A549 (cell line): ENCODE measurements around the gene GTF3C5. TPM values are rescaled to one million over a fixed set of nuclear protein-coding genes. Genes with fewer than 3 reads are reported as not detected.
"Not testable (repeated sequence)": the region's sequence is repeated elsewhere in the genome, so short reads cannot be mapped to it uniquely, and the experiment has no call there.

ENCODE experiments used
- ATAC-seq, 2 experiments: fragments of 200-7000 bp in 1 of 2; fragments of >200 bp in 1 of 2; cut with Nextera tagmentation in 1 of 2; cut with Tn5 transposase in 1 of 2; 3 replicates each; pipeline versions ENCODE4 v1.8.0 to v1.9.1; 2018 to 2020; ENCODE audit warnings: mild to moderate bottlenecking in 1 of 2, moderate library complexity in 1 of 2
- CTCF ChIA-PET: fragments of 300-600 bp; sonication (Branson Sonifier 250); formaldehyde crosslinking; extraction: SDS; loops from one replicate; lab custom pipeline; 2021; ENCODE audit warnings: antibody characterized with exemption, inconsistent platforms; lab: Yijun Ruan, JAX
- POLR2A ChIA-PET: fragments of 350-600 bp; formaldehyde crosslinking; extraction: SDS; loops from one replicate; lab custom pipeline; 2021; ENCODE audit warnings: antibody characterized with exemption, inconsistent platforms; lab: Yijun Ruan, JAX
- DNase-seq, 2 experiments: peaks; one replicate each; pipeline versions ENCODE4 v3.0.0 to v3.0.0-alpha.2; 2011 to 2016; ENCODE audit warnings: low read depth in 1 of 2, low spot score in 1 of 2
- FAIRE-seq: peaks from 2 replicates; lab custom pipeline; 2011; peaks lifted over from hg19 to GRCh38; lab: Jason Lieb, UNC
- H3K27ac ChIP-seq, 2 experiments: fragments of >200 bp; sonication (Bioruptor Twin); formaldehyde crosslinking; 3 replicates each; pipeline ENCODE4 v1.5.1; 2016 to 2017
- H3K4me1 ChIP-seq: fragments of >200 bp; sonication (Bioruptor Twin); formaldehyde crosslinking; 3 replicates; pipeline ENCODE4 v1.6.1; 2016
- H3K4me2 ChIP-seq: fragments of >200 bp; sonication (Bioruptor Twin); formaldehyde crosslinking; 3 replicates; pipeline ENCODE4 v1.6.1; 2016
- H3K4me3 ChIP-seq: fragments of >200 bp; sonication (Bioruptor Twin); formaldehyde crosslinking; 3 replicates; pipeline ENCODE4 v1.5.1; 2016
- H3K9me3 ChIP-seq: fragments of >200 bp; sonication (Bioruptor Twin); formaldehyde crosslinking; 3 replicates; pipeline ENCODE4 v1.6.1; 2016
- CBX2 ChIP-seq: fragments of 200-600 bp; sonication (generic); IDR thresholded peaks from 2 replicates; pipeline ENCODE4 v1.6.1; 2016; ENCODE audit warnings: low read depth, mild to moderate bottlenecking, borderline replicate concordance
- FOSL2 ChIP-seq, 2 experiments: fragments of 450-650 bp in 1 of 2; fragments of >200 bp in 1 of 2; sonication (Bioruptor Twin) in 1 of 2; formaldehyde crosslinking; IDR thresholded peaks; 2 replicates each; pipeline versions ENCODE4 v1.5.0 to v1.6.1; 2016 to 2020; ENCODE audit warnings: mild to moderate bottlenecking in 1 of 2, moderate library complexity in 1 of 2
- KDM1A ChIP-seq: fragments of 200-600 bp; sonication (generic); IDR thresholded peaks from 2 replicates; pipeline ENCODE4 v1.6.1; 2016; ENCODE audit warnings: low read depth, mild to moderate bottlenecking
- PHF8 ChIP-seq: fragments of 200-600 bp; sonication (generic); IDR thresholded peaks from 2 replicates; pipeline ENCODE4 v1.6.1; 2016; ENCODE audit warnings: low read depth, mild to moderate bottlenecking, antibody characterized with exemption, moderate library complexity, borderline replicate concordance
- RAD21 ChIP-seq, 2 experiments: fragments of >200 bp in 1 of 2; sonication (Bioruptor Twin) in 1 of 2; formaldehyde crosslinking in 1 of 2; IDR thresholded peaks in 1 of 2; conservative IDR thresholded peaks in 1 of 2; 2 replicates in 1 of 2; 3 replicates in 1 of 2; pipeline ENCODE4 v1.6.1; 2012 to 2018; ENCODE audit warnings: inconsistent platforms in 1 of 2
- TP53 ChIP-seq: fragments of 250-450 bp; sonication (Bioruptor Pico); IDR thresholded peaks from 2 replicates; pipeline ENCODE4 v1.5.0; 2021; ENCODE audit warnings: mild to moderate bottlenecking, moderate library complexity
- ZFP36 ChIP-seq: fragments of 450-650 bp; IDR thresholded peaks from 2 replicates; pipeline ENCODE4 v1.6.1; 2014; ENCODE audit warnings: borderline replicate concordance; ENCODE audit not compliant: partially characterized antibody
- WGBS: methylation state at CpG from one replicate; pipeline ENCODE4 v1.1.6; 2017; ENCODE audit errors: missing lambda C conversion rate; 5-methylcytosine and 5-hydroxymethylcytosine counted together
- polyA plus RNA-seq, 4 experiments: library from polyadenylated mRNA; depleted of rRNA in 3 of 4; stranded (reverse); fragments of >200 nt; fragmentation: RNase III in 1 of 4; extraction: RNeasy Plus Mini Kit Qiagen cat#74134 plus additional on column Dnase treatment in 1 of 4; gene quantifications; 2 replicates in 3 of 4; 3 replicates in 1 of 4; pipeline ENCODE4 v1.2.3, GENCODE V29; 2011 to 2017
- TF ChIP-seq, protein P1 (sequence below): fragments of 250-450 bp; sonication (Bioruptor Pico); IDR thresholded peaks from 2 replicates; pipeline ENCODE4 v1.5.0; 2021; ENCODE audit warnings: mild to moderate bottlenecking, moderate library complexity, borderline replicate concordance

GTF3C5 gene
- polyA plus RNA-seq, 2 of the 4 experiments (the other 2 are of a cell fraction), result 57.2 to 80.3 TPM

- FAIRE-seq, result no peak
- Histone ChIP-seq H3K4me1 (no peaks in the 10 kb centered on the region), H3K9me3 (no peaks in the 10 kb centered on the region), H3K27ac (no peak overlapping the region), H3K4me2 (no peak overlapping the region), H3K4me3 (no peak overlapping the region)
- WGBS, result 43% methylated on average over 4 of the region's 4 CpGs
- ATAC-seq, result no peak
- CTCF ChIA-PET, result interaction anchor here (0.6 to 2.5 kb wide), 2 partner anchors 15 to 24 kb away, joined by 3 to 8 read pairs; no protein-coding TSS in a partner anchor
- TF ChIP-seq FOSL2 (IDR thresholded peaks at IDR 0.05) (no peak), FOSL2 (CRISPR knock-in tag; IDR thresholded peaks at IDR 0.05) (no peak), RAD21 (conservative IDR thresholded peaks at IDR 0.05 in 1 of 2, IDR thresholded peaks at IDR 0.05 in 1 of 2) (no peak), ZFP36 (no peak), PHF8 (no peak)
- TF ChIP-seq, protein P1, sequence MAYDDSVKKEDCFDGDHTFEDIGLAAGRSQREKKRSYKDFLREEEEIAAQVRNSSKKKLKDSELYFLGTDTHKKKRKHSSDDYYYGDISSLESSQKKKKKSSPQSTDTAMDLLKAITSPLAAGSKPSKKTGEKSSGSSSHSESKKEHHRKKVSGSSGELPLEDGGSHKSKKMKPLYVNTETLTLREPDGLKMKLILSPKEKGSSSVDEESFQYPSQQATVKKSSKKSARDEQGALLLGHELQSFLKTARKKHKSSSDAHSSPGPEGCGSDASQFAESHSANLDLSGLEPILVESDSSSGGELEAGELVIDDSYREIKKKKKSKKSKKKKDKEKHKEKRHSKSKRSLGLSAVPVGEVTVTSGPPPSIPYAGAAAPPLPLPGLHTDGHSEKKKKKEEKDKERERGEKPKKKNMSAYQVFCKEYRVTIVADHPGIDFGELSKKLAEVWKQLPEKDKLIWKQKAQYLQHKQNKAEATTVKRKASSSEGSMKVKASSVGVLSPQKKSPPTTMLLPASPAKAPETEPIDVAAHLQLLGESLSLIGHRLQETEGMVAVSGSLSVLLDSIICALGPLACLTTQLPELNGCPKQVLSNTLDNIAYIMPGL (CRISPR knock-in tag), result no peak
- POLR2A ChIA-PET, result no interaction called here
- DNase-seq, result no peak
Observed at GRCh38 chr9:132997591-132997990, 33.2 kb upstream of the GTF3C5 start.

DNA sequence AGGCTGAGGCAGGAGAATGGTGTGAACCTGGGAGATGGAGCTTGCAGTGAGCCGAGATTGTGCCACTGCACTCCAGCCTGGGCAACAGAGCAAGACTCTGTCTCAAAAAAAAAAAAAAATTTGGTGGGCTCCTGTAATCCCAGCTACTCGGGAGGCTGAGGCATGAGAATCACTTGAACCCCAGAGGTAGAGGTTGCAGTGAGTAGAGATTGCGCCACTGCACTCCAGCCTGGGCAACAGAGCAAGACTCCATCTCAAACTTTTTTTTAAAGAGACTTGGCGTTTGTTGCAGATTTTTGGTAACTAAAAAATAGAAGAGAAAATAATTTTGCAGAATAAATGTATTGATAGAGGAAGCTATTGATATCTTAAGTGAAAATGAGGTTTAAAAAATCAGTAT is 32.6 kb upstream of the GTF3C5 start:
- DNase-seq, H3K27ac ChIP-seq, H3K9me3 ChIP-seq, H3K4me1 ChIP-seq, ATAC-seq, POLR2A ChIA-PET, H3K4me3 ChIP-seq, H3K4me2 ChIP-seq, FAIRE-seq: not testable (repeated sequence)
- CTCF ChIA-PET, result interaction anchor here (1.0 to 2.5 kb wide), 2 partner anchors 22 to 24 kb away, joined by 4 to 8 read pairs; no protein-coding TSS in a partner anchor
- 52% methylated on average over 3 of the region's 4 CpGs for WGBS

DNA sequence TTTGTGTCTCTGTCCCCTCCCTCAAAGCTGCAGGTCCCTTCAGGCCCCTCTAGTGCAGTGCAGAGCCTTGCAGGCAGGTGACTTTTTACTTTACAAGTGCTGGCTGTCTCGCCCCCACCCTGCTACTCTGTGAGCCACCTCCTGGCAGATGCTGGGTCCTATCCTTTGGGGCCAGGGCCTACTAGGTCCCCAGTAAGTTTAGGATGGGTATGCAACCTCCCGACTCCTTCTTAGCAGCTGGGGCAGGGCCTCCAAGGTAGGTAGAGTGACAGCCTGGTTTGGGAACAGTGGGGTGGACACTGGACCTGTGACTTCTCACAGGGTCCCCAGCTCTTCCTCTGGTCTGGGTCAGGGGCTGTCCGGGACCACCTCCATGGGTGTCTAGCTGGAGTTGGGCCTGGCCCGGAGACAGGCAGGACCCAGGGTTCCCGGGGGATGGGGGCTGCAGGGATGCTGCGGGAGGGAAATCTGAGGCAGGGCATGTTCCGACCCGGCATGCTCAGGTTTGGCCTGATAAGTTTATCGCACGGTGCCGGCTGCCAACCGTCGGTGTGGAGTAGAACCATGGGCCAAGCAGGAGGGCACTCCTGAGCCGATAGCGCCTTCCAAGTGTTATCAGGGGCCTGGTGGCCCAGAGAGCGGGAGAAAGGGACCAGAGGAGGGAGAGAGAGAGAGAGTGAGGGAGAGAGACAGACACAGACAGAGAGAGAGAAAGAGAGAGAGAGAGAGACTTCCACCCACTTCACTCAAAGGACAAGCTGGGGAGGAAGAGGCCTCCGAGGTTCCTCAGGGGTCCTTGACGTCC is 31.8 kb upstream of the GTF3C5 start:
- peak; percentile 9 to 15; a peak in 2 of 6 replicates for ATAC-seq
- ChIA-PET CTCF (interaction anchor here (0.7 to 2.5 kb wide), 4 partner anchors 23 to 26 kb away, joined by 3 to 8 read pairs (median 4); no protein-coding TSS in a partner anchor), POLR2A (no interaction called here)
- DNase-seq, result no peak
- Histone ChIP-seq H3K4me3 (no peak overlapping the region), H3K27ac (no peak overlapping the region), H3K4me1 (no peaks in the 10 kb centered on the region), H3K4me2 (no peak overlapping the region), H3K9me3 (no peaks in the 10 kb centered on the region)
- TF ChIP-seq KDM1A (no peak), TP53 (CRISPR knock-in tag) (no peak)
- 48% methylated on average over 15 of the region's 18 CpGs for WGBS
- no peak for FAIRE-seq

- Histone ChIP-seq H3K4me2 (no peak overlapping the region), H3K9me3 (no peaks in the 10 kb centered on the region), H3K27ac (no peak overlapping the region)
- POLR2A ChIA-PET, result interaction anchor here (1.4 kb wide), 1 partner anchor 28 kb away, joined by 6 read pairs; the partner anchor contains the start of gene GTF3C5
- ATAC-seq, result no peak
- no peak for DNase-seq
- no peak for TF ChIP-seq CBX2
- TF ChIP-seq, all 56 proteins: peak for 0
- CTCF ChIA-PET, result interaction anchor here (0.8 to 6.9 kb wide), 5 partner anchors 11 to 51 kb away, joined by 3 to 71 read pairs (median 4); partner anchors contain the start of gene GFI1B
- no peak for FAIRE-seq
- no peak overlapping the region for H3K4me3 ChIP-seq
- WGBS, result 63% methylated on average over 13 of the region's 13 CpGs
- H3K4me1 ChIP-seq, result no peaks in the 10 kb centered on the region
Observed at GRCh38 chr9:133002147-133003070, 28.4 kb upstream of the GTF3C5 start.
